HepG2 (cell line): Measurements from ENCODE around the gene SLC17A9. TPM values are rescaled to one million over a fixed set of nuclear protein-coding genes. Genes with fewer than 3 reads are reported as not detected.

Source experiments
- CCDC6 ChIP-seq: sonication (generic); formaldehyde crosslinking; IDR thresholded peaks from 2 replicates; pipeline ENCODE4 v1.8.1; 2022; ENCODE audit warnings: mild to moderate bottlenecking, missing genetic modification reagents, moderate library complexity
- FOXK2 ChIP-seq: fragments of 450-650 bp; IDR thresholded peaks from 2 replicates; pipeline ENCODE4 v1.6.1; 2016
- HIC2 ChIP-seq: sonication (generic); formaldehyde crosslinking; IDR thresholded peaks from 2 replicates; pipeline ENCODE4 v1.9.0; 2022; ENCODE audit warnings: low read depth, missing genetic modification reagents
- MTERF4 ChIP-seq: sonication (generic); formaldehyde crosslinking; IDR thresholded peaks from 2 replicates; pipeline ENCODE4 v1.8.0; 2023; ENCODE audit warnings: mild to moderate bottlenecking, missing genetic modification reagents
- MTF1 ChIP-seq: sonication (generic); formaldehyde crosslinking; IDR thresholded peaks from 2 replicates; pipeline ENCODE4 v1.5.0; 2020; ENCODE audit warnings: missing genetic modification reagents
- NBN ChIP-seq: fragments of 450-650 bp; conservative IDR thresholded peaks from 2 replicates; pipeline ENCODE4 v1.6.1; 2017
- NFIB ChIP-seq: sonication (generic); formaldehyde crosslinking; IDR thresholded peaks from 2 replicates; pipeline ENCODE4 v1.9.0; 2021; ENCODE audit warnings: missing genetic modification reagents, mild to moderate bottlenecking, borderline replicate concordance
- NFKB2 ChIP-seq: sonication (generic); formaldehyde crosslinking; IDR thresholded peaks from 2 replicates; pipeline ENCODE4 v1.4.0; 2020; ENCODE audit warnings: missing genetic modification reagents, borderline replicate concordance
- RAD51 ChIP-seq: fragments of 450-650 bp; IDR thresholded peaks from 2 replicates; pipeline ENCODE4 v1.6.1; 2016; ENCODE audit warnings: borderline replicate concordance
- SIN3B ChIP-seq: fragments of 150-350 bp; IDR thresholded peaks from 2 replicates; pipeline ENCODE4 v1.6.1; 2014; ENCODE audit warnings: low read length
- SNRNP70 ChIP-seq: fragments of 200-400 bp; formaldehyde crosslinking; IDR thresholded peaks from 2 replicates; pipeline ENCODE4 v1.6.1; 2017; ENCODE audit warnings: mild to moderate bottlenecking, low read depth, low read length, moderate library complexity
- SSRP1 ChIP-seq: IDR thresholded peaks from 2 replicates; pipeline ENCODE4 v1.6.1; 2016; ENCODE audit warnings: control low read depth
- TEAD3 ChIP-seq: optimal IDR thresholded peaks from 2 replicates; pipeline ENCODE3; 2016; ENCODE audit warnings: borderline replicate concordance
- THRA ChIP-seq: sonication (generic); formaldehyde crosslinking; IDR thresholded peaks from 2 replicates; pipeline ENCODE4 v1.4.0; 2020; ENCODE audit warnings: missing genetic modification reagents, borderline replicate concordance
- U2AF1 ChIP-seq: fragments of 200-400 bp; formaldehyde crosslinking; optimal IDR thresholded peaks from 2 replicates; pipeline ENCODE3; 2017; ENCODE audit warnings: mild to moderate bottlenecking, low read depth, low read length
- YY1 ChIP-seq: IDR thresholded peaks from 2 replicates; pipeline ENCODE4 v1.6.1; 2011; ENCODE audit warnings: low read length, low read depth, moderate library complexity, mild to moderate bottlenecking; ENCODE audit not compliant: insufficient read depth, insufficient replicate concordance
- ZFY ChIP-seq: sonication (generic); formaldehyde crosslinking; IDR thresholded peaks from 2 replicates; pipeline ENCODE4 v1.4.0; 2020; ENCODE audit warnings: missing genetic modification reagents
- ZNF501 ChIP-seq: sonication (generic); formaldehyde crosslinking; IDR thresholded peaks from 2 replicates; pipeline ENCODE4 v1.5.1; 2020; ENCODE audit warnings: mild to moderate bottlenecking, moderate library complexity, missing genetic modification reagents
- ZNF746 ChIP-seq: sonication (generic); formaldehyde crosslinking; IDR thresholded peaks from 2 replicates; pipeline ENCODE4 v1.8.0; 2022; ENCODE audit warnings: mild to moderate bottlenecking, missing genetic modification reagents
- ZNF816 ChIP-seq: sonication (generic); formaldehyde crosslinking; IDR thresholded peaks from 2 replicates; pipeline ENCODE4 v1.8.0; 2022; ENCODE audit warnings: missing genetic modification reagents, mild to moderate bottlenecking, borderline replicate concordance
- ZSCAN25 ChIP-seq: sonication (generic); formaldehyde crosslinking; IDR thresholded peaks from 2 replicates; pipeline ENCODE4 v1.8.0; 2022; ENCODE audit warnings: mild to moderate bottlenecking, missing genetic modification reagents
- polyA plus RNA-seq, 8 experiments: library from polyadenylated mRNA; depleted of rRNA in 3 of 8; stranded (reverse) in 7 of 8; unstranded in 1 of 8; fragments of >200 nt; fragmentation: Illumina TruSeq in 4 of 8; extraction: Trizol in 4 of 8; gene quantifications; 2 replicates each; pipeline versions ENCODE4 v1.2.1 to v1.2.3, GENCODE V29; 2011 to 2016; ENCODE audit warnings: low read depth in 4 of 8, missing spikeins in 1 of 8, mixed read lengths in 1 of 8; ENCODE audit not compliant: insufficient read depth in 1 of 8
- total RNA-seq, 5 experiments: library from RNA; depleted of rRNA; stranded (reverse); fragments of >200 nt; fragmentation: Illumina TruSeq; extraction: Trizol; gene quantifications; 2 replicates each; pipeline ENCODE4 v1.2.3, GENCODE V29; 2016; ENCODE audit warnings: low read depth in 1 of 5
- TF ChIP-seq, protein P1 (sequence below): sonication (generic); formaldehyde crosslinking; IDR thresholded peaks from 2 replicates; pipeline ENCODE4 v1.8.1; 2023; ENCODE audit warnings: mild to moderate bottlenecking, moderate library complexity, missing genetic modification reagents

Gene SLC17A9
- total and polyA plus RNA-seq, 2 of the 13 experiments (the other 11 are each of a cell fraction or from before 2014, with no cell fraction given) = 110 to 191 TPM

GRCh38 chr20:62970307-62971210 is 18.1 kb downstream of the SLC17A9 start (continued):
- TF ChIP-seq, protein P1, sequence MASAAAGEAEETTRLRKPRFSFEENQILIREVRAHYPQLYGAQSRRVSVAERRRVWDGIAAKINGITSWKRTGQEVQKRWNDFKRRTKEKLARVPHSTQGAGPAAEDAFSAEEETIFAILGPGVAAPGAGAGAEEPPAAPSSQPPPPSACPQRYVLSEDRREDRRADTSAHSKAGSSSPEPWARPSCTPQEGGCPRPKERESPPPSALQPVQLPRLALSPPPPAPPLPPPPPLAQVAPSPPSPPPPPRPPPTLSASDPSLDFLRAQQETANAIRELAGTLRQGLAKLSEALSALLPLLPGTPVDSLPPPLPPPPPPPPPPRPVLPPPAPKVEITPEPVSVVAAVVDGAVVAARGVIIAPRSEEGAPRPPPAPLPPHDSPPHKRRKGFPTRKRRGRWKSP (CRISPR knock-in tag) = peak; percentile 54; the same call in 1 of the 2 replicates
- TF ChIP-seq HIC2 = peak; percentile 22; the same call in 1 of the 2 replicates
- TF ChIP-seq CCDC6 (CRISPR knock-in tag) = no peak
- no peak for TF ChIP-seq FOXK2
- 0 out of 2 replicates have a peak, but pooled peaks have one; percentile 8 for TF ChIP-seq NFKB2 (CRISPR knock-in tag)
- no peak; the same call in 1 of the 2 replicates for TF ChIP-seq ZNF746
- TF ChIP-seq SNRNP70 = no peak
- TF ChIP-seq SSRP1 (CRISPR knock-in tag) = no peak; the same call in 1 of the 2 replicates
- TF ChIP-seq SIN3B = no peak
- no peak for TF ChIP-seq MTERF4 (CRISPR knock-in tag)
- no peak for TF ChIP-seq U2AF1
- TF ChIP-seq THRA (CRISPR knock-in tag) = no peak
- peak; percentile 72; the same call in 1 of the 2 replicates for TF ChIP-seq ZFY (CRISPR knock-in tag)
- peak; percentile 63 for TF ChIP-seq YY1
- TF ChIP-seq ZSCAN25 (CRISPR knock-in tag) = 0 out of 2 replicates have a peak, but pooled peaks have one; percentile 14
- no peak for TF ChIP-seq RAD51
- TF ChIP-seq MTF1 (CRISPR knock-in tag) = no peak
- TF ChIP-seq TEAD3 (CRISPR knock-in tag) = peak; percentile 35
- no peak for TF ChIP-seq NBN
- TF ChIP-seq ZNF501 = peak; percentile 51
- no peak for TF ChIP-seq NFIB (CRISPR knock-in tag)
- no peak for TF ChIP-seq ZNF816 (CRISPR knock-in tag)
